GM12878 (cell line): ENCODE results near the gene LRGUK. TPM values are rescaled to one million over a fixed set of nuclear protein-coding genes. Genes with fewer than 3 reads are reported as not detected.

Experiments
- ATAC-seq: fragments of 200-7000 bp; cut with Tn5 transposase; 3 replicates; pipeline ENCODE4 v1.9.1; 2020; ENCODE audit warnings: mild to moderate bottlenecking, moderate library complexity
- BruUV-seq: library from RNA; stranded (reverse); fragments of 400-500 nt; replicated peaks from 2 replicates; lab custom pipeline; 2021; lab: Mats Ljungman, UMichigan
- CTCF ChIA-PET: fragments of 300-600 bp; sonication (Branson Sonifier 250); formaldehyde crosslinking; extraction: SDS; loops from one replicate; lab custom pipeline; 2021; ENCODE audit warnings: inconsistent platforms; lab: Yijun Ruan, JAX
- POLR2A ChIA-PET: fragments of 350-600 bp; formaldehyde crosslinking; extraction: SDS; loops from one replicate; lab custom pipeline; 2021; ENCODE audit warnings: inconsistent platforms; lab: Charles Lee
- RAD21 ChIA-PET: fragments of 300-600 bp; sonication (Branson Sonifier 250); formaldehyde crosslinking; loops from one replicate; lab custom pipeline; 2023; ENCODE audit warnings: antibody characterized with exemption; ENCODE audit not compliant: unreplicated experiment; lab: Charles Lee
- SMC1A ChIA-PET: fragments of 300-600 bp; sonication (Branson Sonifier 250); formaldehyde crosslinking; loops from one replicate; lab custom pipeline; 2023; ENCODE audit not compliant: unreplicated experiment, uncharacterized antibody; lab: Charles Lee
- DNase-seq: peaks from one replicate; pipeline ENCODE4 v3.0.0-alpha.2; 2011; ENCODE audit warnings: low read depth, low spot score
- FAIRE-seq: peaks from 3 replicates; lab custom pipeline; 2011; peaks lifted over from hg19 to GRCh38; lab: Jason Lieb, UNC
- H2AFZ ChIP-seq: 2 replicates; pipeline ENCODE4 v1.6.0; 2011; ENCODE audit warnings: low read depth, low read length, control low read depth; ENCODE audit not compliant: control insufficient read depth
- H3K27ac ChIP-seq: 2 replicates; pipeline ENCODE4 v1.5.1; 2011; ENCODE audit warnings: control low read depth; ENCODE audit not compliant: control insufficient read depth, insufficient read depth
- H3K27me3 ChIP-seq, 2 experiments: replicated peaks in 1 of 2; 2 replicates each; pipeline versions ENCODE4 v1.6.0 to v1.6.1; 2011; ENCODE audit warnings: low read length in 1 of 2; ENCODE audit not compliant: control insufficient read depth in 2 of 2, insufficient read depth in 2 of 2
- H3K36me3 ChIP-seq, 2 experiments: 2 replicates each; pipeline ENCODE4 v1.5.1; 2011; ENCODE audit warnings: low read length in 1 of 2; ENCODE audit not compliant: control insufficient read depth in 2 of 2, insufficient read depth in 2 of 2
- H3K4me1 ChIP-seq: 2 replicates; pipeline ENCODE4 v1.6.1; 2011; ENCODE audit warnings: mild to moderate bottlenecking, low read length, moderate library complexity, mixed read lengths; ENCODE audit not compliant: control insufficient read depth, insufficient read depth
- H3K4me2 ChIP-seq: 2 replicates; pipeline ENCODE4 v1.6.0; 2011; ENCODE audit warnings: control low read depth; ENCODE audit not compliant: control insufficient read depth, insufficient read depth
- H3K4me3 ChIP-seq: fragments of 200-600 bp; sonication (generic); 2 replicates; pipeline ENCODE4 v1.5.1; 2016
- H3K79me2 ChIP-seq: 2 replicates; pipeline ENCODE4 v1.6.0; 2011; ENCODE audit warnings: low read length; ENCODE audit not compliant: control insufficient read depth, insufficient read depth
- H3K9ac ChIP-seq: 2 replicates; pipeline ENCODE4 v1.8.0; 2011; ENCODE audit warnings: low read length, control low read depth, mixed read lengths; ENCODE audit not compliant: control insufficient read depth, insufficient read depth
- H3K9me3 ChIP-seq: replicated peaks from 3 replicates; pipeline ENCODE4 v1.5.1; 2011; ENCODE audit warnings: mild to moderate bottlenecking, low read length; ENCODE audit not compliant: control insufficient read depth, insufficient read depth
- H4K20me1 ChIP-seq: 2 replicates; pipeline ENCODE4 v1.6.0; 2011; ENCODE audit not compliant: control insufficient read depth, insufficient read depth
- BACH1 ChIP-seq: fragments of 450-650 bp; IDR thresholded peaks from 2 replicates; pipeline ENCODE4 v1.6.1; 2017; ENCODE audit warnings: mild to moderate bottlenecking, borderline replicate concordance
- BMI1 ChIP-seq: fragments of 450-650 bp; IDR thresholded peaks from 2 replicates; pipeline ENCODE4 v1.6.1; 2016; ENCODE audit warnings: mild to moderate bottlenecking, moderate library complexity, borderline replicate concordance
- CBFB ChIP-seq: IDR thresholded peaks from 2 replicates; pipeline ENCODE4 v1.6.1; 2016; ENCODE audit warnings: antibody characterized with exemption, low read depth
- CEBPZ ChIP-seq: fragments of 150-350 bp; IDR thresholded peaks from 2 replicates; pipeline ENCODE4 v1.6.1; 2016; ENCODE audit warnings: low read depth, low read length
- ESRRA ChIP-seq: IDR thresholded peaks from 2 replicates; pipeline ENCODE4 v1.6.1; 2012; ENCODE audit warnings: mild to moderate bottlenecking, low read length, improper control_type of control experiment
- HDAC6 ChIP-seq: fragments of 200-600 bp; sonication (generic); IDR thresholded peaks from one replicate; pipeline ENCODE4 v1.8.0; 2017; ENCODE audit warnings: antibody characterized with exemption; ENCODE audit not compliant: unreplicated experiment
- KAT2A ChIP-seq: conservative IDR thresholded peaks from 2 replicates; pipeline ENCODE4 v1.6.1; 2011; ENCODE audit warnings: low read depth, low read length; ENCODE audit not compliant: control insufficient read depth
- MXI1 ChIP-seq: fragments of 150-350 bp; IDR thresholded peaks from 2 replicates; pipeline ENCODE4 v1.6.1; 2011; ENCODE audit warnings: low read depth, mild to moderate bottlenecking, inconsistent platforms, low read length, improper control_type of control experiment
- NFYB ChIP-seq: IDR thresholded peaks from 2 replicates; pipeline ENCODE4 v1.6.1; 2011; ENCODE audit warnings: low read depth, mild to moderate bottlenecking, low read length, improper control_type of control experiment, moderate library complexity; ENCODE audit not compliant: insufficient read depth
- NR2F1 ChIP-seq: fragments of 450-650 bp; conservative IDR thresholded peaks from 2 replicates; pipeline ENCODE4 v1.6.1; 2017; ENCODE audit warnings: mild to moderate bottlenecking
- NRF1 ChIP-seq: conservative IDR thresholded peaks from 2 replicates; pipeline ENCODE4 v1.6.1; 2011; ENCODE audit warnings: mild to moderate bottlenecking, low read depth, low read length, improper control_type of control experiment
- RFX5 ChIP-seq: IDR thresholded peaks from 2 replicates; pipeline ENCODE4 v1.6.1; 2011; ENCODE audit warnings: low read depth, low read length, improper control_type of control experiment
- SMC3 ChIP-seq: IDR thresholded peaks from 2 replicates; pipeline ENCODE4 v1.6.1; 2011; ENCODE audit warnings: low read length, improper control_type of control experiment, borderline replicate concordance
- SUPT20H ChIP-seq: IDR thresholded peaks from 2 replicates; pipeline ENCODE4 v1.6.1; 2011; ENCODE audit warnings: low read depth, mild to moderate bottlenecking, low read length, moderate library complexity, borderline replicate concordance; ENCODE audit not compliant: control insufficient read depth
- TCF12 ChIP-seq: IDR thresholded peaks from 2 replicates; pipeline ENCODE4 v1.6.1; 2011; ENCODE audit warnings: low read depth, mild to moderate bottlenecking, low read length
- WGBS: methylation state at CpG from one replicate; pipeline ENCODE4 v1.1.6; 2016; ENCODE audit warnings: low lambda C conversion rate; ENCODE audit not compliant: insufficient replicate concordance, insufficient coverage; ENCODE audit errors: missing lambda C conversion rate; 5-methylcytosine and 5-hydroxymethylcytosine counted together
- in situ Hi-C: fragments of 300-500 bp; cut with MboI; formaldehyde crosslinking; loops from 9 replicates; pipeline ENCODE4 v1.14.3; 2018; ENCODE audit warnings: mixed read lengths
- intact Hi-C: fragments of 100-400 bp; cut with micrococcal nuclease; formaldehyde crosslinking; loops from one replicate; pipeline ENCODE4 v1.14.2; 2022; ENCODE audit not compliant: unreplicated experiment
- polyA plus RNA-seq, 11 experiments: library from polyadenylated mRNA; depleted of rRNA in 4 of 11; unstranded in 6 of 11; stranded (reverse) in 5 of 11; fragments of >200 nt; fragmentation: Nextera tagmentation in 4 of 11; fragmentation: Illumina TruSeq in 1 of 11; extraction: Ambion mirVana in 4 of 11; extraction: Trizol in 1 of 11; gene quantifications; 1 replicate in 1 of 11; 2 replicates in 10 of 11; pipeline versions ENCODE4 v1.2.1 to v1.2.3, GENCODE V29; 2011 to 2016; ENCODE audit warnings: inconsistent platforms in 2 of 11, missing spikeins in 2 of 11, low read depth in 1 of 11
- total RNA-seq, 4 experiments: library from RNA; depleted of rRNA in 3 of 4; stranded (reverse); fragments of >200 nt in 3 of 4; fragmentation: Illumina TruSeq in 1 of 4; extraction: Trizol in 1 of 4; gene quantifications; 2 replicates each; pipeline versions ENCODE4 v1.2.1 to v1.2.3, GENCODE V29; 2013 to 2021
- TF ChIP-seq, protein P1 (sequence below): fragments of 450-650 bp; IDR thresholded peaks from 2 replicates; pipeline ENCODE4 v1.6.1; 2017; ENCODE audit warnings: low read depth, mild to moderate bottlenecking, moderate library complexity

Gene LRGUK
- total and polyA plus RNA-seq, 10 of the 15 experiments (the other 5 are each of a cell fraction or from before 2014, with no cell fraction given) = 0.04 to 0.14 (median 0.08) TPM; not detected in 3

DNA sequence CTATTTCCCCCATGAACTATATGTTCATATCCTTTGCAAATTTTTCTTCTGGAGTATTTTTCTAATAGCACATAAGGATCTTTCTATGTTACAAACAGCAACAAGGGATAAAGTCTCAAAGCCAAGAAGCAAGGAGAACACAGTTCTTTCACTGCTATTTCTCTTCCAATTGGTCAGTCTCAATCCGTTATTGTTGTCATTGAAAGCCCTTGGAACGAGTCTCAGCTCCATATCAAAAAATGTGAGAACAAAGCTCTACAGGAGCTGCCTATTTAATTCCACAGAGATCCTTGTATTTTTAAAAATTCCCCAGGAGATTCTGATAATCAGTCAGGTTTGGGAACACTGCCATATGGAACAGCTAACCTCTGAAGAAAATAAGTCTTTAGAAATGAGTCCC lies 173.8 kb downstream of the LRGUK start:
- Histone ChIP-seq H3K79me2 (no peaks in the 10 kb centered on the region), H3K9ac (no peak overlapping the region), H3K4me1 (no peaks in the 10 kb centered on the region), H2AFZ (no peak overlapping the region), H4K20me1 (no peaks in the 10 kb centered on the region), H3K4me3 (no peak overlapping the region), H3K4me2 (no peak overlapping the region), H3K36me3 (peaks cover 0 to 7% of the 10 kb centered on the region in 2 experiments; a peak in 2 of 4 replicates), H3K9me3 (no peaks in the 10 kb centered on the region), H3K27me3 (no peaks in the 10 kb centered on the region), H3K27ac (no peak overlapping the region)
- ChIA-PET POLR2A (no interaction called here), CTCF (no interaction called here), SMC1A (interaction anchor here (1.4 kb wide), 1 partner anchor 8 kb away, joined by 4 read pairs; no protein-coding TSS in a partner anchor), RAD21 (no interaction called here)
- ATAC-seq (no peak), DNase-seq (no peak), FAIRE-seq (no peak)
- TF ChIP-seq HDAC6 (no peak), CEBPZ (no peak), BACH1 (no peak), TCF12 (no peak), RFX5 (no peak), SMC3 (no peak), CBFB (no peak), NRF1 (no peak), KAT2A (no peak), MXI1 (no peak), ESRRA (no peak), SUPT20H (no peak), NR2F1 (no peak), NFYB (no peak), BMI1 (no peak)
- TF ChIP-seq, protein P1, sequence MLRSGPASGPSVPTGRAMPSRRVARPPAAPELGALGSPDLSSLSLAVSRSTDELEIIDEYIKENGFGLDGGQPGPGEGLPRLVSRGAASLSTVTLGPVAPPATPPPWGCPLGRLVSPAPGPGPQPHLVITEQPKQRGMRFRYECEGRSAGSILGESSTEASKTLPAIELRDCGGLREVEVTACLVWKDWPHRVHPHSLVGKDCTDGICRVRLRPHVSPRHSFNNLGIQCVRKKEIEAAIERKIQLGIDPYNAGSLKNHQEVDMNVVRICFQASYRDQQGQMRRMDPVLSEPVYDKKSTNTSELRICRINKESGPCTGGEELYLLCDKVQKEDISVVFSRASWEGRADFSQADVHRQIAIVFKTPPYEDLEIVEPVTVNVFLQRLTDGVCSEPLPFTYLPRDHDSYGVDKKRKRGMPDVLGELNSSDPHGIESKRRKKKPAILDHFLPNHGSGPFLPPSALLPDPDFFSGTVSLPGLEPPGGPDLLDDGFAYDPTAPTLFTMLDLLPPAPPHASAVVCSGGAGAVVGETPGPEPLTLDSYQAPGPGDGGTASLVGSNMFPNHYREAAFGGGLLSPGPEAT = no peak
- WGBS = 95% methylated on average over 2 of the region's 2 CpGs
- in situ Hi-C loops = no loop called here
- intact Hi-C loops = no loop called here
- BruUV-seq = no TSS peak
